CD14-positive monocyte (primary cell): ENCODE measurements around the gene LRRC10B. TPM values are rescaled to one million over a fixed set of nuclear protein-coding genes. Genes with fewer than 3 reads are reported as not detected.
A peak's percentile ranks its signal among the peaks of the same experiment; 100 is the strongest.

Experiments
- DNase-seq, 3 donors: peaks; one replicate each; pipeline ENCODE4 v3.0.0-alpha.2; 2011 to 2022
- H2AFZ ChIP-seq: 2 replicates; pipeline ENCODE4 v1.6.0; 2012; ENCODE audit warnings: mild to moderate bottlenecking, low read depth, low read length, inconsistent platforms; ENCODE audit not compliant: insufficient read depth, poor library complexity, severe bottlenecking
- H3K27ac ChIP-seq, 2 donors: 1 replicate in 1 of 2; 2 replicates in 1 of 2; pipeline ENCODE4 v1.5.1; 2012 to 2013; ENCODE audit warnings: low read length in 2 of 2, control low read depth in 1 of 2, inconsistent platforms in 1 of 2, low read depth in 1 of 2, mild to moderate bottlenecking in 1 of 2
- H3K27me3 ChIP-seq, 2 donors: one replicate each; pipeline versions ENCODE4 v1.6.0 to v1.6.1; 2011 to 2013; ENCODE audit warnings: low read length in 2 of 2; ENCODE audit not compliant: control insufficient read depth in 2 of 2, insufficient read depth in 2 of 2
- H3K36me3 ChIP-seq, 2 donors: replicated peaks in 1 of 2; 1 replicate in 1 of 2; 2 replicates in 1 of 2; pipeline versions ENCODE4 v1.5.1 to v1.6.1; 2012 to 2013; ENCODE audit warnings: low read length in 2 of 2, control low read depth in 1 of 2, inconsistent platforms in 1 of 2, mild to moderate bottlenecking in 1 of 2; ENCODE audit not compliant: insufficient read depth in 2 of 2, control insufficient read depth in 1 of 2
- H3K4me1 ChIP-seq, 2 donors: 1 replicate in 1 of 2; 2 replicates in 1 of 2; pipeline versions ENCODE4 v1.5.1 to v1.6.1; 2012 to 2013; ENCODE audit warnings: low read length in 2 of 2, control low read depth in 1 of 2, inconsistent platforms in 1 of 2, mild to moderate bottlenecking in 1 of 2, moderate library complexity in 1 of 2; ENCODE audit not compliant: insufficient read depth in 2 of 2, control insufficient read depth in 1 of 2
- H3K4me2 ChIP-seq: replicated peaks from 2 replicates; pipeline ENCODE3; 2012; ENCODE audit warnings: low read length, moderate library complexity, mild to moderate bottlenecking; ENCODE audit not compliant: poor library complexity, severe bottlenecking; ENCODE audit errors: extremely low read depth
- H3K4me3 ChIP-seq, 3 experiments: fragments of 200-600 bp in 1 of 3; sonication (generic) in 1 of 3; replicated peaks in 1 of 3; 1 replicate in 2 of 3; 2 replicates in 1 of 3; pipeline ENCODE4 v1.5.1; 2011 to 2013; ENCODE audit warnings: low read length in 3 of 3, mild to moderate bottlenecking in 3 of 3, control low read depth in 2 of 3, low read depth in 2 of 3, inconsistent platforms in 1 of 3, moderate library complexity in 1 of 3
- H3K79me2 ChIP-seq: 2 replicates; pipeline ENCODE4 v1.6.0; 2012; ENCODE audit warnings: mild to moderate bottlenecking, control low read depth, inconsistent platforms, low read length, moderate library complexity; ENCODE audit not compliant: insufficient read depth
- H3K9ac ChIP-seq: 2 replicates; pipeline ENCODE4 v1.6.0; 2017; ENCODE audit warnings: low read length, mild to moderate bottlenecking; ENCODE audit not compliant: insufficient read depth, poor library complexity, severe bottlenecking
- H3K9me3 ChIP-seq, 2 donors: replicated peaks in 1 of 2; 1 replicate in 1 of 2; 2 replicates in 1 of 2; pipeline versions ENCODE4 v1.5.1 to v1.6.1; 2012 to 2013; ENCODE audit warnings: low read length in 2 of 2, control low read depth in 1 of 2; ENCODE audit not compliant: control insufficient read depth in 1 of 2, insufficient read depth in 1 of 2
- H4K20me1 ChIP-seq: 2 replicates; pipeline ENCODE4 v1.6.0; 2012; ENCODE audit warnings: mild to moderate bottlenecking, low read length, control low read depth, moderate library complexity; ENCODE audit not compliant: insufficient read depth
- H3K27ac Mint-ChIP-seq, 7 donors: one replicate each; pipeline ENCODE4 v1.8.0; 2020; ENCODE audit warnings: mild to moderate bottlenecking in 7 of 7, mixed read lengths in 7 of 7, moderate library complexity in 6 of 7, inconsistent platforms in 2 of 7
- H3K27me3 Mint-ChIP-seq, 3 donors: one replicate each; pipeline ENCODE4 v1.8.0; 2021 to 2022; ENCODE audit warnings: low read depth in 3 of 3, mild to moderate bottlenecking in 3 of 3, mixed read lengths in 3 of 3, moderate library complexity in 3 of 3, inconsistent platforms in 1 of 3
- H3K36me3 Mint-ChIP-seq, 2 donors: one replicate each; pipeline ENCODE4 v1.8.0; 2020; ENCODE audit warnings: mixed read lengths in 2 of 2, inconsistent platforms in 1 of 2, mild to moderate bottlenecking in 1 of 2
- H3K4me1 Mint-ChIP-seq: one replicate; pipeline ENCODE4 v1.8.0; 2020; ENCODE audit warnings: mild to moderate bottlenecking, mixed read lengths
- H3K4me3 Mint-ChIP-seq, 2 donors: one replicate each; pipeline ENCODE4 v1.8.0; 2020; ENCODE audit warnings: mild to moderate bottlenecking in 2 of 2, mixed read lengths in 2 of 2, moderate library complexity in 1 of 2
- H3K9me3 Mint-ChIP-seq, 7 donors: one replicate each; pipeline ENCODE4 v1.8.0; 2020 to 2022; ENCODE audit warnings: mixed read lengths in 7 of 7, mild to moderate bottlenecking in 6 of 7, moderate library complexity in 6 of 7, inconsistent platforms in 2 of 7
- CTCF ChIP-seq: fragments of 200-600 bp; IDR thresholded peaks from one replicate; pipeline ENCODE4 v1.8.0; 2022; ENCODE audit warnings: antibody characterized with exemption, mild to moderate bottlenecking
- WGBS: methylation state at CpG from one replicate; pipeline ENCODE4 v1.1.5; 2013; ENCODE audit warnings: missing lambda C conversion rate; ENCODE audit not compliant: insufficient coverage; 5-methylcytosine and 5-hydroxymethylcytosine counted together
- intact Hi-C, 2 donors: fragments of 100-400 bp; cut with micrococcal nuclease; formaldehyde crosslinking; loops; one replicate each; pipeline versions ENCODE4 v1.15.0 to v1.15.1; 2023
- polyA plus RNA-seq, 3 donors: library from polyadenylated mRNA; depleted of rRNA in 1 of 3; unstranded in 2 of 3; stranded (reverse) in 1 of 3; fragments of 300-500 nt in 2 of 3; fragments of >200 nt in 1 of 3; fragmentation: Illumina TruSeq in 2 of 3; gene quantifications; 1 replicate in 2 of 3; 2 replicates in 1 of 3; pipeline ENCODE4 v1.2.3, GENCODE V29; 2012 to 2021

LRRC10B gene
- polyA plus RNA-seq, 3 donors, result not detected

GRCh38 chr11:61468002-61468401 lies 40.5 kb upstream of the LRRC10B start:
- Histone ChIP-seq H4K20me1 (no peaks in the 10 kb centered on the region), H3K27me3 (no peaks in the 10 kb centered on the region), H3K4me1 (no peaks in the 10 kb centered on the region), H2AFZ (no peak overlapping the region), H3K4me2 (no peak overlapping the region), H3K9me3 (no peaks in the 10 kb centered on the region), H3K79me2 (no peaks in the 10 kb centered on the region), H3K4me3 (no peak overlapping the region), H3K36me3 (peaks cover 23 to 32% of the 10 kb centered on the region in 2 donors), H3K27ac (no peak overlapping the region), H3K9ac (no peak overlapping the region)
- Mint-ChIP-seq H3K4me3 (no peak overlapping the region), H3K9me3 (peaks cover 0 to 3% (median 0%) of the 10 kb centered on the region in 7 donors), H3K27me3 (peaks cover 0 to 3% (median 0%) of the 10 kb centered on the region in 3 donors), H3K27ac (peak overlapping the region in 1 of 7 donors; percentile 41), H3K36me3 (peaks cover 35 to 50% of the 10 kb centered on the region in 2 donors), H3K4me1 (no peaks in the 10 kb centered on the region)
- no peak for DNase-seq
- intact Hi-C loops, result no loop called here
- 93% methylated on average over 6 of the region's 7 CpGs for WGBS
- no peak for TF ChIP-seq CTCF

GRCh38 chr11:61472282-61472681 lies 36.3 kb upstream of the LRRC10B start:
- intact Hi-C loops, result no loop called here
- H3K4me2 ChIP-seq, result no peak overlapping the region
- no peaks in the 10 kb centered on the region for H3K27me3 ChIP-seq
- H3K9ac ChIP-seq, result no peak overlapping the region
- no peak overlapping the region for H3K4me3 Mint-ChIP-seq
- H3K27ac ChIP-seq, result no peak overlapping the region
- no peak overlapping the region for H3K4me3 ChIP-seq
- H3K36me3 Mint-ChIP-seq, result peaks cover 41 to 46% of the 10 kb centered on the region in 2 donors
- H3K27ac Mint-ChIP-seq, result peak overlapping the region in 1 of 7 donors; percentile 3
- no CpG with 5 or more reads among the region's 5 CpGs for WGBS
- peaks cover 22 to 45% of the 10 kb centered on the region in 2 donors for H3K36me3 ChIP-seq
- no peaks in the 10 kb centered on the region for H3K79me2 ChIP-seq
- TF ChIP-seq CTCF, result no peak
- DNase-seq, result no peak
- peaks cover 0 to 2% (median 0%) of the 10 kb centered on the region in 3 donors for H3K27me3 Mint-ChIP-seq
- no peaks in the 10 kb centered on the region for H4K20me1 ChIP-seq
- peaks cover 0 to 2% (median 0%) of the 10 kb centered on the region in 7 donors for H3K9me3 Mint-ChIP-seq
- no peaks in the 10 kb centered on the region for H3K4me1 ChIP-seq
- no peak overlapping the region for H2AFZ ChIP-seq
- no peaks in the 10 kb centered on the region for H3K9me3 ChIP-seq
- no peaks in the 10 kb centered on the region for H3K4me1 Mint-ChIP-seq
